Measurements from ENCODE around the gene OR10A4. TPM values are rescaled to one million over a fixed set of nuclear protein-coding genes. Genes with fewer than 3 reads are reported as not detected.

Gene OR10A4
- polyA plus RNA-seq, 1 donor from 2014 or later = not detected

- H3K79me2 ChIP-seq (replicated peaks; ENCODE audit: insufficient read depth, low read length) = no peaks in the 10 kb centered on the region
- no peak for TF ChIP-seq SMC3 (conservative IDR thresholded peaks at IDR 0.05; ENCODE audit: poor library complexity)
- TF ChIP-seq TAF1 (IDR thresholded peaks at IDR 0.05; ENCODE audit: low read depth) = no peak
- no peak for TF ChIP-seq POLR2AphosphoS5 (IDR thresholded peaks at IDR 0.05)
- TF ChIP-seq CTCF (IDR thresholded peaks at IDR 0.05; ENCODE audit: poor library complexity, severe bottlenecking) = no peak
- no peak for TF ChIP-seq EP300 (conservative IDR thresholded peaks at IDR 0.05; ENCODE audit: poor library complexity, severe bottlenecking)
- TF ChIP-seq EZH2 (IDR thresholded peaks at IDR 0.05; ENCODE audit: borderline replicate concordance, insufficient read depth, low read length, poor library complexity, severe bottlenecking) = no peak
- no peak for TF ChIP-seq RAD21 (conservative IDR thresholded peaks at IDR 0.05)
- TF ChIP-seq REST (IDR thresholded peaks at IDR 0.05; ENCODE audit: borderline replicate concordance) = no peak
- TF ChIP-seq MXI1 (conservative IDR thresholded peaks at IDR 0.05; ENCODE audit: poor library complexity, severe bottlenecking) = no peak
- no peaks in the 10 kb centered on the region for H4K20me1 ChIP-seq (ENCODE audit: insufficient read depth)
- no peaks in the 10 kb centered on the region for H3K9me3 ChIP-seq (ENCODE audit: low read length)
- no peak overlapping the region for H3K4me3 ChIP-seq (ENCODE audit: low read length)
- no peaks in the 10 kb centered on the region for H3K36me3 ChIP-seq (ENCODE audit: insufficient read depth, low read length)
- H3K4me2 ChIP-seq (ENCODE audit: low read length) = no peak overlapping the region
- H3K9me2 ChIP-seq (ENCODE audit: insufficient read depth, low read length) = no peaks in the 10 kb centered on the region
- H2AFZ ChIP-seq (ENCODE audit: low read depth, low read length) = no peak overlapping the region
- no peaks in the 10 kb centered on the region for H3K27me3 ChIP-seq (ENCODE audit: insufficient read depth, low read depth, low read length)
- no peaks in the 10 kb centered on the region for H3F3A ChIP-seq (ENCODE audit: insufficient read depth, low read length, poor library complexity, severe bottlenecking)
- H3K27ac ChIP-seq (ENCODE audit: low read length) = no peak overlapping the region
- no peak overlapping the region for H3K9ac ChIP-seq (ENCODE audit: low read length)
Observed at GRCh38 chr11:6841694-6842093, 34.7 kb upstream of the OR10A4 start.

DNA sequence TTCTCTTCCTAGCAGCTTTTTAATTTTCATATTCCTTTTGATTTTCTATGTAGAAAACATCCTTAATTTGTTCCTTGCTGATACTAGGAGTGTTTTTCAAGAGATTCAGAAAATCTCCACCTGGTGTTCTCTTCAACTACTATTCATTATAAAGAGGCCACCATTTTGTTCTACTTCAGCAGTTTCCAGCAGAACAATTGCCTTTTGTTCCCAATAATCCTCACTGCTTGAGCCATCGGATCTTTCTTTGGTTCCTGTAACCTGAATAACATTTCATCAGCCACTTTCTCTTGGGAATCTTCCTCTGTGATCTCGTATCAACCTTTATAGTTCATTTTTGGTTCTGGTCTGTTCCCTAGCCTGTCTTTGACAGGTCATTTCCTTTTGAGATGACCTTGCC, 32.8 kb upstream of the OR10A4 start:
- Histone ChIP-seq H3K4me3 (ENCODE audit: low read length) (no peak overlapping the region), H3K4me2 (ENCODE audit: low read length) (no peak overlapping the region), H2AFZ (ENCODE audit: low read depth, low read length) (no peak overlapping the region)

More for the DNA sequence above, 32.8 kb upstream of the OR10A4 start:
- Histone ChIP-seq H3K9ac (ENCODE audit: low read length) (no peak overlapping the region), H3F3A (ENCODE audit: insufficient read depth, low read length, poor library complexity, severe bottlenecking) (no peaks in the 10 kb centered on the region), H3K27ac (ENCODE audit: low read length) (no peak overlapping the region), H3K9me2 (ENCODE audit: insufficient read depth, low read length) (no peaks in the 10 kb centered on the region), H3K36me3 (ENCODE audit: insufficient read depth, low read length) (no peaks in the 10 kb centered on the region), H3K79me2 (replicated peaks; ENCODE audit: insufficient read depth, low read length) (no peaks in the 10 kb centered on the region), H4K20me1 (ENCODE audit: insufficient read depth) (no peaks in the 10 kb centered on the region), H3K9me3 (ENCODE audit: low read length) (no peaks in the 10 kb centered on the region), H3K27me3 (ENCODE audit: insufficient read depth, low read depth, low read length) (no peaks in the 10 kb centered on the region)
- TF ChIP-seq TAF1 (IDR thresholded peaks at IDR 0.05; ENCODE audit: low read depth) (no peak), EZH2 (IDR thresholded peaks at IDR 0.05; ENCODE audit: borderline replicate concordance, insufficient read depth, low read length, poor library complexity, severe bottlenecking) (no peak), SMC3 (conservative IDR thresholded peaks at IDR 0.05; ENCODE audit: poor library complexity) (no peak), POLR2AphosphoS5 (IDR thresholded peaks at IDR 0.05) (no peak), MXI1 (conservative IDR thresholded peaks at IDR 0.05; ENCODE audit: poor library complexity, severe bottlenecking) (no peak), CTCF (IDR thresholded peaks at IDR 0.05; ENCODE audit: poor library complexity, severe bottlenecking) (no peak), REST (IDR thresholded peaks at IDR 0.05; ENCODE audit: borderline replicate concordance) (no peak), RAD21 (conservative IDR thresholded peaks at IDR 0.05) (no peak), EP300 (conservative IDR thresholded peaks at IDR 0.05; ENCODE audit: poor library complexity, severe bottlenecking) (no peak)

Data from neural cell (in vitro differentiated cells).